HPDE6-E6E7 (cell line): ENCODE measurements around the gene DTD2.

Experiments
- DNase-seq: peaks from one replicate; pipeline ENCODE4 v3.0.0; 2011; ENCODE audit warnings: missing footprints; ENCODE audit errors: extremely low spot score

Gene DTD2

GRCh38 chr14:31405106-31405505, 52.2 kb downstream of the DTD2 start:
- DNase-seq, result no peak

GRCh38 chr14:31403707-31404106, 53.6 kb downstream of the DTD2 start:
- DNase-seq, result no peak

- DNase-seq, result no peak
Observed at GRCh38 chr14:31402764-31403439, 54.4 kb downstream of the DTD2 start.

- no peak for DNase-seq
Observed at GRCh38 chr14:31401369-31401932, 55.9 kb downstream of the DTD2 start.

- no peak for DNase-seq
Observed at GRCh38 chr14:31400031-31400638, 57.2 kb downstream of the DTD2 start.
